ENCODE measurements around the gene APEX2. TPM values are rescaled to one million over a fixed set of nuclear protein-coding genes. Genes with fewer than 3 reads are reported as not detected.

Gene APEX2
- total and polyA plus RNA-seq, 2 donors (not counting 3 experiments of a cell fraction or from before 2014, with no cell fraction given), result 26.6 to 54.1 TPM

- H3K4me3 ChIP-seq (replicated peaks in 1 of 3; ENCODE audit: insufficient read depth in 1 of 3, low read depth in 1 of 3, low read length in 3 of 3), result no peak overlapping the region
- H3K4me1 ChIP-seq (ENCODE audit: control insufficient read depth, extremely low read depth, insufficient read depth, low read length), result no peaks in the 10 kb centered on the region
- no peaks in the 10 kb centered on the region for H3K79me2 ChIP-seq (ENCODE audit: control insufficient read depth, insufficient read depth, low read length)
- FAIRE-seq (no peak), DNase-seq (ENCODE audit: low read depth, low spot score) (peak; percentile 1)
- TF ChIP-seq MAX (IDR thresholded peaks at IDR 0.05; ENCODE audit: insufficient read depth, insufficient read length), result no peak
- H3K36me3 ChIP-seq (ENCODE audit: control insufficient read depth in 2 of 2, extremely low read depth in 1 of 2, insufficient read depth in 2 of 2, low read length in 2 of 2), result no peaks in the 10 kb centered on the region
- dilution Hi-C loops (cut with MboI; ENCODE audit: extremely low pct_ligation_motif_present, low sequenced_read_pairs), result no loop called here
- no peak overlapping the region for H2AFZ ChIP-seq (ENCODE audit: low read depth, low read length)
- H3K9me3 ChIP-seq (replicated peaks; ENCODE audit: control insufficient read depth, insufficient read depth, low read length), result no peaks in the 10 kb centered on the region
- H3K4me2 ChIP-seq (ENCODE audit: insufficient read depth, low read length), result no peak overlapping the region
- H4K20me1 ChIP-seq (replicated peaks; ENCODE audit: control insufficient read depth, extremely low read depth, insufficient read depth, low read length), result no peaks in the 10 kb centered on the region
- intact Hi-C loops (cut with micrococcal nuclease), result no loop called here
- H3K27me3 ChIP-seq (ENCODE audit: control insufficient read depth in 2 of 2, insufficient read depth in 2 of 2, low read length in 2 of 2), result no peaks in the 10 kb centered on the region
- no peak overlapping the region for H3K27ac ChIP-seq (ENCODE audit: insufficient read depth, low read depth, low read length)
- CTCF ChIA-PET, result no interaction called here
- no peaks in the 10 kb centered on the region for H3K9me1 ChIP-seq (replicated peaks; ENCODE audit: control insufficient read depth, extremely low read depth, insufficient read depth, low read length)
- no TSS peak for BruUV-seq (replicated peaks)
- H3K9ac ChIP-seq (replicated peaks; ENCODE audit: extremely low read depth, insufficient read depth, low read length), result no peak overlapping the region
- POLR2A ChIA-PET, result no interaction called here
These were observed 21.7 kb upstream of the APEX2 start for GRCh38 chrX:54978448-54978847.

GRCh38 chrX:54979432-54979831 lies 20.7 kb upstream of the APEX2 start:
- DNase-seq (ENCODE audit: low read depth, low spot score) (no peak), FAIRE-seq (no peak)
- H3K4me3 ChIP-seq (replicated peaks in 1 of 3; ENCODE audit: insufficient read depth in 1 of 3, low read depth in 1 of 3, low read length in 3 of 3), result no peak overlapping the region
- BruUV-seq (replicated peaks), result no TSS peak
- dilution Hi-C loops (cut with MboI; ENCODE audit: extremely low pct_ligation_motif_present, low sequenced_read_pairs), result no loop called here
- no peaks in the 10 kb centered on the region for H3K9me3 ChIP-seq (replicated peaks; ENCODE audit: control insufficient read depth, insufficient read depth, low read length)
- H3K36me3 ChIP-seq (ENCODE audit: control insufficient read depth in 2 of 2, extremely low read depth in 1 of 2, insufficient read depth in 2 of 2, low read length in 2 of 2), result no peaks in the 10 kb centered on the region
- peaks cover 0 to under 1% of the 10 kb centered on the region in 2 experiments for H3K27me3 ChIP-seq (ENCODE audit: control insufficient read depth in 2 of 2, insufficient read depth in 2 of 2, low read length in 2 of 2)
- no peak overlapping the region for H2AFZ ChIP-seq (ENCODE audit: low read depth, low read length)
- H3K4me2 ChIP-seq (ENCODE audit: insufficient read depth, low read length), result no peak overlapping the region
- H4K20me1 ChIP-seq (replicated peaks; ENCODE audit: control insufficient read depth, extremely low read depth, insufficient read depth, low read length), result no peaks in the 10 kb centered on the region
- intact Hi-C loops (cut with micrococcal nuclease), result no loop called here
- CTCF ChIA-PET, result no interaction called here
- H3K9ac ChIP-seq (replicated peaks; ENCODE audit: extremely low read depth, insufficient read depth, low read length), result no peak overlapping the region
- H3K9me1 ChIP-seq (replicated peaks; ENCODE audit: control insufficient read depth, extremely low read depth, insufficient read depth, low read length), result no peaks in the 10 kb centered on the region
- TF ChIP-seq EZH2 (IDR thresholded peaks at IDR 0.05; ENCODE audit: borderline replicate concordance, low read depth, low read length, severe bottlenecking) (no peak), MYC (IDR thresholded peaks at IDR 0.05; ENCODE audit: low read depth, low read length) (no peak), POLR2AphosphoS5 (IDR thresholded peaks at IDR 0.05; ENCODE audit: insufficient read depth, low read depth, low read length) (no peak)
- no peak overlapping the region for H3K27ac ChIP-seq (ENCODE audit: insufficient read depth, low read depth, low read length)
- no peaks in the 10 kb centered on the region for H3K4me1 ChIP-seq (ENCODE audit: control insufficient read depth, extremely low read depth, insufficient read depth, low read length)
- POLR2A ChIA-PET, result no interaction called here
- H3K79me2 ChIP-seq (ENCODE audit: control insufficient read depth, insufficient read depth, low read length), result no peaks in the 10 kb centered on the region

Measured in endothelial cell of umbilical vein (primary cell).